Stimulated activated CD8-positive, alpha-beta memory T cell treated with anti-CD3 and anti-CD28 coated beads, Interleukin-15, amount 100 ng/mL, for 24 hours (primary cell): Measurements from ENCODE around the gene LRRFIP1.
"Not testable (repeated sequence)": the region's sequence is repeated elsewhere in the genome, so short reads cannot be mapped to it uniquely, and the experiment has no call there.

Experiments
- DNase-seq: peaks from one replicate; pipeline ENCODE4 v3.0.0-alpha.2; 2020; ENCODE audit warnings: low read depth

The LRRFIP1 gene

GRCh38 chr2:237779521-237779920, 152.1 kb downstream of the LRRFIP1 start:
- DNase-seq, result no peak

DNA sequence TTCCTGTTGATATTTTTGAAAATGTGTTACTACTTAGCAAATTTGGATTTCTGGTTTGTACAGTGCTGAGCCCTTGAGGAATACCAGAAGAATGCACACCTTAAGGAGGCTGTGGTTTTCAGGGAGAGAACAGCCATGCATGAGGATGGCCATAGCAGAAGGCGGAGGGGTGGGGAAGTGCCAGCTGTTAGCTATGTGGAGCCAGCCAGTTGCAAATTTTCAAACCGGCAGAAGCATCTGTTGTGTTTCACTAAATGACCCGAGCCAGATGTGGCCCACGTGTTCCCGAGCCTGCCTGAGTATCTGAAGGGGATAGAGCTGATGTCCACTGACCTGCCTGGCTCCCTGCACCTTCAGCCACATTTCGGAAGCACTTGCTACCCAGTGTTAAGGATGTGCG, 154.8 kb downstream of the LRRFIP1 start:
- DNase-seq, result no peak

DNA sequence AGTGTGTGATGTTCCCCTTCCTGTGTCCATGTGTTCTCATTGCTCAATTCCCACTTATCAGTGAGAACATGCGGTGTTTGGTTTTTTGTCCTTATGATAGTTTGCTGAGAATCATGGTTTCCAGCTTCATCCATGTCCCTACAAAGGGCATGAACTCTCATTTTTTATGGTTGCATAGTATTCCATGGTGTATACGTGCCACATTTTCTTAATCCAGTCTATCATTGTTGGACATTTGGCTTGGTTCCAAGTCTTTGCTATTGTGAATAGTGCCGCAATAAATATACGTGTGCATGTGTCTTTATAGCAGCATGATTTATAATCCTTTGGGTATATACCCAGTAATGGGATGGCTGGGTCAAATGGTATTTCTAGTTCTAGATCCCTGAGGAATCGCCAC, 156.3 kb downstream of the LRRFIP1 start:
- not testable (repeated sequence) for DNase-seq

DNA sequence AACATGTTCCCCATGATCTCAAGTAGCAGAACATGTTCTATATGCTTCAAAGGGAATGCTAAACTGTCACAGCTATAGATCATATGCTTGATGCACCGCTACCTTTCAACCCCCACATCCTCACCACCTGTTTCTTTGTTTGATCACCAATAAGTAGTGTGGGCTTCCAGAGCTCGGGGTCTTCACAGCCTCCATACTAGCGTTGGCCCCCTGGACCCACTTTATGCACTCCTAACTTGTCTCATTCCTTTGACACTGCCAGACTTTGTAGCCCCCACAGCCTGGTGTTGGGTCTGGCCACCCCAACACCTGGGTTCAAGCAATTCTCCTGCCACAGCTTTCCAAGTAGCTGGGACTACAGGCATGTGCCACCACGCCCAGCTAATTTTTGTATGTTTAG, 159.5 kb downstream of the LRRFIP1 start:
- no peak for DNase-seq

GRCh38 chr2:237790353-237790752, 163.0 kb downstream of the LRRFIP1 start:
- no peak for DNase-seq

GRCh38 chr2:237791977-237792727, 164.8 kb downstream of the LRRFIP1 start:
- no peak for DNase-seq

GRCh38 chr2:237797253-237797652, 169.9 kb downstream of the LRRFIP1 start:
- DNase-seq, result no peak

DNA sequence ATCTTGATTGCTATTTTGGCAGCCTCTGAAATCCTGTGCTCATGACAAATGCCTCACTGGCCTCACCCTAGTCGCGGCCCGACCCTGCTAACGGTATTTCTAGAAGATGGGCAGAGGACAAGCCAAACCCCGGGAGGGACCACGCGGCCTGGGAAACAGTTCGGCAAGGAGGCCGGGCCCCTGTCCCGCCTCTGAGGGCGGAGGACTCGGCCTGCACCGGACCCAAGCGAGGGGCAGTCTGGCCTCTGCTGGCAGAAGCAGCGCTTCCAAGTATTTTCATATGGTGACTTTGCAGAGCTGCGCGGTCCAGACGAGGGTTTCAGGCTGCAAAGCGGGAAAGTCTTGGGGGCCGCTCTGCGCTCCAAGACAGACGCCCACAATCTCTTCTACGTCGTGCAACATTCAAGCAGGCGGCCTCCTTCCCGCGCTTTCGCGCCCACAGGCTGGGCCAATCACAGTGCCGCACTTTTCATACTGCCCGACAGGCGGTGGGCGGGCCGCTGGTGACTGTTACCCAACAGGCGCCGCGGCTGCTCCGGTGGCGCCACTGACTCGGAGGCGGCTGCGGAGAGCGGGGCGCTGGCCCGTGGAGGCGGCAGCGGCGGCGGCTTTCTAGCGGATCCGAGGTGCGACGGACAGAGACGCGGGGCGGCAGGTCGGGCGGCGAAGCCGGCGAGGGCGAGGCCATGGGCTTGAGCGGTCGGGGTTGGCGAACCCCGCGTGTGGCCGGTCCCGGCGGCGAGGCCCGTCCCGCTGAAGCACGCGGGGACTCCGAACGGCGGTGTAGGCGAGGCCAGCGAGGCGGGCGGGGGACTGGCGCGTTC, 171.1 kb downstream of the LRRFIP1 start, which contains the start of gene RBM44:
TSS of gene RBM44 (plus strand) at position 544 of the 824 bp plus-strand sequence. CDS start 14,831 bp downstream, outside the sequence.
- DNase-seq, result no peak

- no peak for DNase-seq
These were observed 171.7 kb downstream of the LRRFIP1 start for GRCh38 chr2:237799060-237799428.

DNA sequence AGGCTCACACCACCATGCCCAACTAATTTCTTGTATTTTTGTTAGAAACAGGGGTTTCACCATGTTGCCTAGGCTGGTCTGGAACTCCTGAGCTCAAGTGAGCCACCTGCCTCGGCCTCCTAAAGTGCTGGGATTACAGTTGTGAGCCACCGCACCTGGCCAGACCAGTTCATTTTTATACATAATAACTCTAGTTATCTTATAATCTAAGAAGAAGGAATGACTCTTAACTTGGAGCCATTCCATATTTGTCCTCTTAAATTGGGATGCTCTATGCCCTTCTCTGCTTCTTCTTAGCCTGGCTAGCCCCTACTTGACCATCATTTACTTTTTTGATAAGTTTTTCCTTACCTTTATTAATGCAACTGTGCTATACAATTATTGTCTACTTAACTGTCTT, 174.1 kb downstream of the LRRFIP1 start:
- DNase-seq, result no peak

DNA sequence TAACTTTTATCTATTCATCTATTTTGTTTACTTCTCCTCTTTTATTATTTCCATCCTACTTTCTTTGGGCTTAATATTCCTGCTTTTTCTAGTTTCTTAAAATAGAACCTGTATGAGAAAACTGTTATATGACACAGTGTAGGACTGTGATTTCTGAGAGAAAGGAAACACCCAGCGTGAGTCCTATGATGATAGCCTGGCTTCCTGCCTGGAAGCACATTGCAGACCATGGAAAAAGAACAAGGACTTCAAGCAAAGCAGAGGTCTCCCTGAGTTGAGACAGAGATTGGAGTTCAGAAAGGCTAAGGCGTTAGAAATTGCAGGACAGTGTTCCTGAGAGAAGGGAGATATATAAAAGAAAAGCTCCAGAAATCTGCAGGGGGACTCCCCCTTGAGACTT, 178.9 kb downstream of the LRRFIP1 start:
- no peak for DNase-seq

- DNase-seq, result no peak
These were observed 188.2 kb downstream of the LRRFIP1 start for GRCh38 chr2:237815637-237816036.

- no peak for DNase-seq
These were observed 189.1 kb downstream of the LRRFIP1 start for GRCh38 chr2:237816531-237816930.

DNA sequence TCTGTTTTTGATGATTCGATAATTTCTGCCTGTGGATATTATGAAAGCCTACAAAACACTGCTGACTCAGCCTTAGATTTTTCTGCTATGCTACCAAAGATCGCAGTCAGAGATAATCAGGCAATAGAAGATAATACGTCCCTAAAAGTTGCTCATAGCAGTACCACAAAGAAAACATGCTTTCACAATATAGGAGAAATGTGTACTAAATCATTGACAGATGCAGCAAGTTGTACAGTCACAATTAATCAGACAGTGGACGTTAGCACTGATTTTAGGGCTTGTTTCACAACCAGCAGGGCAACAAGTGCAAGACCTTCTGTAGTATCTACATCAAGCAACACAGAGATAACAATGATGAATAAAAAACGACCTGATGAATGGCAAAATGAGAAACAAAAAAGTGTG, 190.7 kb downstream of the LRRFIP1 start:
- no peak for DNase-seq

- no peak for DNase-seq
These were observed 191.8 kb downstream of the LRRFIP1 start for GRCh38 chr2:237819231-237819630.

GRCh38 chr2:237820421-237820820, 193.0 kb downstream of the LRRFIP1 start:
- DNase-seq, result no peak

GRCh38 chr2:237823544-237823943, 196.2 kb downstream of the LRRFIP1 start:
- no peak for DNase-seq

DNA sequence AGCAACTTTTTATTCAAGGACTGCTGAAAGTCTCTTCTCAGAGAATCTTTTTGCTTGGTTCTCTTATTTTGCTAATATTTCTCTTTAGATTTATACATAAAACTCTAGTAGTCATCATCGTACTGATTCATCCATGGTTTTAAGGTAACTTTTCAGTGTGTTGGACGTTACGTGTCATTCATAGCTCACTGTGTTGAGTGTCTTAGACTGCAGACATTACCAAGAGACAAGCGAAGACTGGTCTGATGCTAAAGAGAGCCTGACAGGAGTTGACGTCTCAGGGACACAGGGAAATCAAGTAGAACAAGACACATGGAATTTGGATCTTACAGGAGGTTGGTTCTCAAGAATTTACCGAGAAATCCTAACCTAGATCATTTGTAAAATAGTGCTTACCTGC, 196.7 kb downstream of the LRRFIP1 start:
- DNase-seq, result no peak

DNA sequence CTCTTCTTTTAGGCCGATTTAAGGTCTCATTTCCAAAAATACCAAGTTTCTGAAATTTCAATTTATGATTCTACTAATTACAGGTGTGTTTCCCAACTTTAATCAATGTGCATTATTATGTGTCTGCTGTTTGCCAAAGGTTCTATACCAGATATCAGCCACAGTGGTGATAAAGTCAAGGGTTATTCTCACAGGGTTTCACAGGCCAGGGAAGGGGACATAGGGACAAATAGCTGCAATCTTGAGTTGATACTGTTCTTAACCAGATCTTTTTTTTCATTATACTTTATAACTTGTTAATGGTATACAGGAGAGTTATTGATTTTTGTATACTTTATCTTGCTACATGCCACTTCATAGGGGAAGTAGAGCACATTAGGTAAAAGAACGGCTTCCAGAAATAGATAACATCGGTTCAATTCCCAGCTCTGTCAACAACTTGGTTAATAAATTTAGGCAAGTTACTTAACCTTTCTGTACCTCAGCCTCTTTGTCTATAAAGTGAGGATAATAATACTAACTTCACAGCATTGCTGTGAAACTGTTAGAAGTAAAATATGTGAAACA, 200.1 kb downstream of the LRRFIP1 start:
- no peak for DNase-seq
